Dedifferentiated amniotic fluid mesenchymal stem cell (primary cell): ENCODE data around the gene FNTB.

Experiments
- DNase-seq: peaks from one replicate; pipeline ENCODE4 v3.0.0-alpha.2; 2016; ENCODE audit errors: extremely low spot score

Gene FNTB

DNA sequence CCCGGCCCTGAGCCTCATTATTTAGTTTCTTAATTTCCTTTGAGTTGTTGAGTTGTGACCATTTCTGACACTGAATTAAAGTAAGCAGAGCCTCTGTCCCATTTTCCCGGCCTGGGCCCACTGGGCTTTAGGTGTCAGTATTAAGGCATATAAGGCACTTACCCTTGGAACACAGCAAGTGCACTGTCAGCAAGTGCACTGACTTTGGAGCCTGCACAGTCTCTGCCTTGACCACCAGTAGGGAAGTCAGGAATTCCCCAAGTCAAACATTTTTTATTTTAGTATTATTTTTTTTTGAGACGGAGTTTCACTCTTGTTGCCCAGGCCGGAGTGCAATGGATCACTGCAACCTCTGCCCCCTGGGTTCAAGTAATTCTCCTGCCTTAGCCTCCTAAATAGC, 59.0 kb downstream of the FNTB start:
- DNase-seq = no peak

DNA sequence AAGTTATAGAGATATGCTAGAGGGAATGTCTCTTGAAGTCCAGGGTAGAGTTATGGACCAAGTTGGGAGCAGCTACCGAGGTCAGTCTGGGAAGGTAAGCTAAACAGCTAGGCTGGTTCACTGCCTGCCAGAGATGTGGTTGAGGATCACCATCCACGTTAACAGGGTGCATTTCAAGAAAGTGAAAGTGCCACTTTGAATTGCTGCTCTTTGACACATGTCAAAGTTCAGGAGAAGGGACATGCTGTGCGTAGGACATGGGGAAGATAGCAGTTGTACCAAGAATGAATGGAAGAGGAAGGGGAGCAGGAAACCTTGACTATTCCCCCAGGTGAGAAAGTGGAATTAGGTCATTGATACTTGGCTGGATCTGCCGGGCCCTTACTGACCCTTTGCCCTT, 66.1 kb downstream of the FNTB start:
- DNase-seq = no peak

DNA sequence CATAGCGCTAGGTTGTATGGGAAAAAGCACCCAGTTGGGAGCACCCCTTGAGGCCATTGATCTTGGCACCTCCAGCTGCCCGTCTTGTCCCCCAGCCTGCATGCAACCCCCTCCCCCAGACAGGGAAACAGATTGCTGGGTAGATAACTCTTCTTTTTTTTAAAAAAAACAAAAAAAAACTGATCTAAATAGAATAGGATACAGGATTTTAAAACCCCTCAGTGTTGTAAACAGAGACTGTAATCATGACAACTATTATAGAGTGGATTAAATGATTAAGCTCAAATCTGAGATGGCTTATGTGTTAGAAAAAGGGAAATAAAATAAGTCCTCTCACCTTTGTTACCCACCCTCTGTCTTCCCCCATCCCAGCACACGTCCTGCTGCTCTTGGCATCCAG, 66.8 kb downstream of the FNTB start:
- DNase-seq = no peak

DNA sequence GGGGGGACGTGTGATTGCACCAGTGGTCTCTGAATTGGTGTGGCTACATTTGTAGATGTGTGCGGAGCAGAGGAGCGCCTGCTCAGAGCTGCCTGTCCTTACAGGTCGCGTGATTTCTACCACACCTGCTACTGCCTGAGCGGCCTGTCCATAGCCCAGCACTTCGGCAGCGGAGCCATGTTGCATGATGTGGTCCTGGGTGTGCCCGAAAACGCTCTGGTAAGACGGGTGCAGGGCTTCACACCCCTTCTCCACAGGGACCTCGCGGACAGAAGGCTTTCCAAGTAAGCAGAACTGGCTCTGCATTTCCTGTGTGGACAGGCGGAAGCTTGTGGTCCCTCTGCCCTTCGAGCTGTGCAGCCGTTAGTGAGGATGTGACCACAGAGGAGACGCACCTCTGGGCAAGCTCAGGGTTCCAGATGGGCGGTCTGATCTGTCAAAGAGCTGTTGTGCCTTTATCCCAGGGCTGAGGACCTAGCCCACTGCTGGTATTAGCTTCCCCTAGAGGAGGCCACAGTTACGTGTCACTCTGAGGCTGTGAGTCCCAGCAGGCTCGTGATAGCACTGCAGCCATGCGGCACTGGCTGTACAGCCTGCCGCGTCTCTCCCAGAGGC, 67.9 kb downstream of the FNTB start:
- DNase-seq = no peak

DNA sequence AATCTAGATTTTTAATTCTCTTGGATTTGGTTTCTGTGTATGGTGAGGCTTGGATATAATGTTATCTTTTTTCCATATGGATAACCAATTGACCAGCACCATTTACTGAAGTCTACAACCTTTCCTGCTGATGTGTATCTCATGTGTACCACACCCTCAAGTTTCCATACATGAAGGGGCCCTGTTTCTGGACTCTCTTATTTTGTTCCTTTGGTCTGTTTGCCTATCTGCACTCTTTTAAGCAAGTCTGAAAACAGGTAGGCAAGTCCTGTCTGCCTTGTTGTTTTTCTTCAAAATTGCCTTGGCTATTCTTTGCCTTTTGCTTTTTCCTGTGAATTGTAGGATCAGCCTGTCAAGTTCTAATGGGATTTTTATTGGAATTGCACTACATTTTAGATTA, 71.0 kb downstream of the FNTB start:
- DNase-seq = no peak

DNA sequence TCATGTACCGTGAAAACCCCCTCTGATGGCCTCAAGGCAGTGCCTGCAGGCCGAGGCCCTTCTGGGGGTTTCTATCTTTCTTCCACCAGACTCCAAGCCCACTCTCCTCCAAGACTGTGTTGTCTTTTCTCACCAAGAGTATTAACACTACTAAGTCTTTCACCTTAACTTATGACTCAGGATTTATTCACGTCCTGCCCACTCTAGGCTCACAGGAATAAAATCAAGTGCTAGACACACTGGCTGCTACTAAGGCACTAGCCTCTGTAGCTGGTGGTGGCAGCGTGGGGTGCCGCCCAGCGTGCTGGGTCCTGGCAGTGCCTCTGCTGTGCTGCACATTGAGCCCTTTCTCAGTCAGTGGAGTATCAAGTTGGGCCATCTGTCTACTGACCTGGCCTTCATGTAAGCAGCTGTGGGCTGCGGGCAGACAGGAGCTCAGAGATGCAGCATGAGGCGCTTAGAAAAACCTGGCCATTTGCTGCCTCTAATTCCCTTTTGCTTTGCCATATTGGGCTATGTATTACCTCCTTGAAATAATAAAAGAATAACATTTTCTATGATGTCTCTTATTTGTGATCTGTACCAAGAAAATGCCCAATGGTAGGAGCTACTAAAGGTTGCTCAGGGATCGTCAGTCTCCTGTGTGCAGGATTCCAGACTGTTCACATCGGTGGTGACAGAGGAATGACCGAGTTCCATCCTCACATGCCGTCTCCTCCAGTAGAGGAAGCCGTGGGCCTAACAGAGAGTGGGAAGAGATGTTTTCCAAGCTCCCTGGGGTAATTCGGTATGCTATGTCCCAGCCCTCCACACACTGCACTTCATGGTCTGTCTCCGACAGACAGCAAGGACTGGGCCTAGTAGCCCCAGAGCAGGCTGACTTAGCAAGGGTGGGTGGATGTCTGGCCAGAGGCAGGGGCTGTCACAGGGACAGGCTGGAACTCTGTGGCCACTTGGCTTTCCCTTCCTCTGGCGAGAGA, 75.7 kb downstream of the FNTB start:
- no peak for DNase-seq

DNA sequence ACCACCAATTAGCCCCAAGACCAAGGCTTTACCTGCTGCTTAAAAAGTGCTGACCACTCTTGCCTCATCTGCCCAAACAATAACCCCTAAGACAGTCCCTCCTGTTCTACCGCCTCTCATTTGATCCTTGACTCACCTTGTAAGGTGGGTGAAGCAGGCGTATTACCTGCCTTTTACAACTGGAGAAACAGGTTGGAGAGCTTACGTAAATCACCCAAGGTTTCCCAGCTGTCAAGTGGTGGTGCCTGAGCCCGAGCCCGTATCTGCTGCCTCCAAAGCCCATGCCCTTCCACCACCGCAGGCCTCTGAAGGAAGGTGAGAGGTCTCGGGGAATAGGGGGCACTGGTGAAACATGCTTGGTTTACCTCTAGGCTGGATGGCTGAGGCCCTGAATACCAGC, 79.0 kb downstream of the FNTB start:
- no peak for DNase-seq

DNA sequence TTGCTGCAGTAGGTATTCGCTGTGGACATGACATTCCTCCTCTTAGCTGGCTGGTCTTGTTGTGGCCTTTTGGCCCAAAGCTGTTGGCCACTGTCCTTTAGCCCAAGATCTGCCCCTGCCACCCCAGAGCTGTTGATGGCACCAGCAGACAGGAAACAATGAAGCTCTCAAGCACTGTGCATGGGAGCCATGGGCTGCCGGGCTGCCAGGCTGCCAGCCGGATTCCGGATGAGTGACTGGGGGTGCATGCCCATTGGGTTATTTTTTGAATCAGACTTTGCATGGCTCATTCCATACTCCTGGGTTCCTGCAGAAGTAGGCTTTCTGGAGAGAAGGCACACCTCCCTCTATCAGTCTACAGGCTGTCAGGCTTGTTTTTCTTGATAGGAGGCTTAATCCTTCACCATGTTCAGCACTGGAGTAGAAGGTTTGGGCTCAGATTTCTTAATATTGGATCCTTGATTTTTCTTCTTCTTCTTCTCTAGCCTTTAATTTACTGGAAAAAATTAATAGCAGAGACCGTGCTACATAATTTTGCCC, 83.2 kb downstream of the FNTB start:
- DNase-seq = no peak

DNA sequence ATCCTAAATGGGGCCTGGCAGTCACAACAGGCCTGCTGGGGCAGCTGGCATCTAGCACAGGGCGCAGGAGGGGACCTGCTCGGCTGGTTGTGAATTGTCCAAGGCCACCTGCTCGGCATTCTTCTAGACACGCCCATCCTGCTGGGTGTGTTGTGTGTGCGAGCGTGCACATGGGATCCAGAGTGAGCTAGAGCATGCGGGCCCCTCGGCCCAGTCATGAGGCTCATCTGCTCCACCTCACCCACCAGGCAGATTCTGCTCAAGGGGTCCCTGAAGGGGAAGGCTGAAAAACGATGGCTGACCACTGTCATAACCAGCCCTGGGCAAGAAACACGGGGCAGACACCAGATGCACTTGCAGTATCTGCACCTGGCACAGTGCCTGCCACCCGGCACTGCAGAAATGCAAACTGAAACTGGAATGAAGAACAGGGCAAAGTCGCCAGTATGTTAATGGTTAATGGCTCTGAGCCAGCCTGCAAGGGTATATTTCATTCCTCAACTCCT, 83.8 kb downstream of the FNTB start:
- DNase-seq = no peak

DNA sequence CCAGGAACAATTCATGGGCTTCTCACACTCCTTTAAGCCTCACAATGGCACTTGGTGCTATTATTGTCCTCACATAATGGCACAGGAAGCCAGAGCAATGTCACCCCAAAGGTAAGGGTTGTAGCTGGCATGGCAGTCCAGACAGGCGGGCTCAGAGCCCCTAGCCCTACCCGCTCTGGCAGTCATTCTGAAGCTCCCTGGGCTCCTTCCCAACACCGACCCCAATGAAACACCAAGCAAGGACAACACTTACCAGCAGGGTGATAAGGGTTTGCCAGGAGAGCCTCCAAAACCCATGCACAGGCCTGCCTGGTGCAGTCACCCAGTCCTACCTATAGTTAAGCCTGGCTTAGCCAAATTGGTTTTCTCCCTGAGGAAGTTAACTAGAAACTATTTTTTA, 84.8 kb downstream of the FNTB start:
- no peak for DNase-seq

DNA sequence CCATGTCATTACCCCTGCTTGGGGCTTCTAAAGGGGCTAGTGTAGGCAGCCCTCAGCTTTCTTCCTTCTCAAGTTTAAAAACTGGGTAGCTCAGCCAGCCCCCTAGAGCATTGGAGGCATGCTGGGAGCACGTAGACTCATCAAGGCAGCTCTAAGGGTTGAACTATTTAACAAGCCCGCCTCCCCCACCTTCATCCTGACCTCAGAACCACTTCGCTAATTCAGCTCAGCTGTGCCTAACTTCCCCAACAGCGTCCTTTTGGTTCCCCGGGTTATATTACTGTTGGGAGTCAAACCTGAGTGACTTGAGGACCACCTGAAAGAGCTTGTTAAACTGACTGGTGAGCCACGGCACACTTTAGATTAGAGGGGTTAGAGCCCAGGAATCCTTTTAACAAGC, 85.6 kb downstream of the FNTB start:
- DNase-seq = no peak

DNA sequence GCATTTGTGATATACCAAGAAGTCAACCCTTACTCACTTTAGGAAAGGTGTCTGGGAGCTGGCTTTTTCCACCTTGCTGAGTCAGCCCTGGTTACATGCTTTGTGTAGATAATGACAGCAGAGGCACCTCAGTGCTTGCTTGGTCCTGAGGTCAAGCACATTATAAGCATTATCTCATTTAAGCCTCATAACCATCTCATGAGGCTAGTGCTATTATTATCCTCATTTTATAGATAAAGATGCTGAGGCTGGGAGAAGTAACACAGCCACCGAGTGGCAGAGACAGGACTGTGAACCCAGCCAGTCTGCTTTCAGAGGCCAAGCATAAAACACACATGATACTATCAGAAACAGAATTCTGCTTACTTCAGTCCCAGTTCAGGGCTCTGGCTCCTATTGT, 86.2 kb downstream of the FNTB start:
- no peak for DNase-seq

DNA sequence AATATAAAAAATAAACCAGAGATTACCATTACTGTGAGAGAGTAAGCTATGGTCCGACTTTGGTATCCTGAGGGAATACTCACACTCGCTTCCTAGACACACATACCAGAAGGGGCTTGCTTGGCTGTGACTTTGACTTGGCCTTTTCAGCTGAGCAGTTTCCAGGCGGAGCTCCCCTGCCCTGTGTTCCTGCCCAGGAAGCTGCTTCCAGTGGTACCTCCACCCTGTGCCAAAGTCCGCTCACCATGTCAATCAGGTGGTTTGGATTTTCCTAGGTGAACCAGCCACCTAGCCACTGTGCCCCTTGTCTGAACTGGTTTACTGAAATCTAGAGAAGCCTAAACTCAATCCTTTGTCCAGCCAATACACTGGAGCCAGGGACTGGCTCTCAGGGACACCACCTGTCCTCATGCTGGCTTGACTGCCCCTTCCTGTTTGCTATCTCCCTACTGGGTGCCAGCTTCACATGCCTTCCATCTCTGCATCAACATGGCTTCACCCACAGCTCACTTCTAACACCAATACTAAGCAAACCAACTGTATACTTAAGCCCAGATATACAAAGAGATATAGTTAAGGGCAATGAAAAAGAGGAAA, 87.0 kb downstream of the FNTB start:
- no peak for DNase-seq

DNA sequence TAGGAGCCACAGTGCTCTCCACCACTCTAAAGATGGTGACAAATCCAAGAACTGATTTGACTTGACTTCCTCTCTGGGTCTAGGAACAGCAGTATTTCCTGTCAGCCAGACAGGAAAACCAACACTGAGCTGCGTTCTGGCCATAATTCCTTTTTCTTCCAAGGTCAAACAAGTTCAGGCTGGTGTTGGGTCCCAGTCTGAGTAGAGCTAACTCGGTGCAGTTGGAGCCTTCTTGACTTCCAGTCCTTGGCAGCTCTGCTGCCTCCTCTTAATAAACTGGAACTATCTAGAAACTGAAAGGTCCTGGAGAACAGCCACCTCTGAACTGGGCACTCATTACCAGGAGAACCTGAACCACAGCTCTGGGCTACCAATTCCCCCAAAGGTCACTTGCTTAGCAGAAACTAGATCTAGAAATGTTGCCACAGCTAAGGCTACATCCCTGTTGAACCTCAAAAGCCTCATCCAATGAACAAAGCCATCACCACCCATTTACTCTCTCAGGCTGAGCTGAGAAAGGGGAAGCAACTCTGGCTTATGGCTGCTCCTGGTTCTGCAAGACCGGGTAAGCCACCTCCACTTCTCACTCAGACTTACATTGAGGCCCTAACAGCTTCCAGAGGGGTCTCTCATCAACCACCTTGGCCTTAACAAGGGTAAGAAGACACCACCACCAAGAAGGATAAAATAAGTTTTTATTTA, 87.9 kb downstream of the FNTB start:
- DNase-seq = no peak

DNA sequence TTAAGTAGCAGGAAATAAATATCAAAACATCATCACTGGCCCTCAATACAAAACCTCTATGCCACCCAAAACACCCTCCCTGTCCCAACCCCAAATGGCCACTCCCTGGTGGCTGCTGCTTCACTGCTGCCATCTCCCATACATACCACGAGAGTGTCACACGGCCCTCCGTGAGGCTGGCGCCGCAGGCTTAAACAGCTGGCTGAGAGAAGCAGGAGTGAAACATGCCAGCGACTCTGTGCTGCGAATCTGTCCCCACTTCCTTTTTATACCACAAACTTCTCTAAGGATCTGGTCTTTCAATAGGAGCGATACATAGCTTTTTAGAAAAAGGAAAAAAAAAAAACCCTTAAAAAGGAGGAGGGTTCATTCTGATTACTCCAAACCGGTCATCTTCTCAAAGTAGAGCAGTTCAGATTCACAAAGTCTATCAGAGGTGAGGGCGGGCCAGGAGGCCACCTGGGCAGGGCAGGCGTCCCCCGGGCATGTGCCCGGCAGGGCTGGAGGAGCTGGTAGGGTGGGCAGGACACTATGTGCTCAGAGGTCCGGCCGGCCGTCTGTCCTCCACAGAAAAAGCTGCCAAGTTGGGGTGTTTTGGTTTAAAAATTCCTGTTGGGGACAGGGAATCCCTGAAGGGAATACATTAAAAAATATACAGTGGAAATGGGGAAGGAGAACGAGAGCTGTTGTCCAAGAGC, 89.1 kb downstream of the FNTB start:
- DNase-seq = no peak

DNA sequence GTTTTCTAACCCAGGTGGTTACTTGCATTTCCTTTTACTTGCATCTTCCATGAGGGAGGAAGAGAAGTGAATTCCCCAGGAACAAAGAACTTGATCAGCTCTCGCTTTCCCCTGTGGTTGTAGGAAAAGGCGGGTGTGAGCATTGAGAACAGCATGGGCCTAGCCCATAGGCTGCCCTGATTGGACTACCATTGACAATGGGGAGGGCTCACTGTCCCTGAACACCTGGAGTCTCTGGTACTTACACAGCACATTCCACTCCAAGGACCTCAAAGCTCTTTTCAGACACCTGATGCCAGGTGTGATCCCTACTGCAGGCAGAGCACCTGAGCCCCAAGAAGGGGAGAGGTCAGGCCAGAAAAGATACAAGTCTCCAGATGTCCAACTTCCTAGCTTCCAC, 90.6 kb downstream of the FNTB start:
- DNase-seq = no peak

DNA sequence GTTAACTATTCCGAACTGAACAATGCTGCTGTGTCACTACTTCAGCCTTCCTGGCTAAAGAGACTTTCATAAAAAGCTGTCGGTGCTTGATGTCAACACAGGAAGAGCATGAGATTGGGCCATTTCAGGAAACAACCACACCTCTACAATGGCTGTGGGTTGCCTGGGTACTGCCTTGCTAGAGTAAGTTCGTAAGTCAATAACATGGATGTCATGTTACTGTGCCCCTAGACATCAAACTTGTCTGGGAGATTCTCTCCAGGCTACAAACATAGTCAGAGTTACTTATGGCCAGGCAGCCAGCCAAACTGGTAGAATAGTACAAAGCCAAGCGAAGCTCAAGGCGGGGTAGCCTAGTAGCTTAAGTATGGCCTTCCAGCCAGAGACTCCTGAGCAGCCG, 92.5 kb downstream of the FNTB start:
- no peak for DNase-seq

DNA sequence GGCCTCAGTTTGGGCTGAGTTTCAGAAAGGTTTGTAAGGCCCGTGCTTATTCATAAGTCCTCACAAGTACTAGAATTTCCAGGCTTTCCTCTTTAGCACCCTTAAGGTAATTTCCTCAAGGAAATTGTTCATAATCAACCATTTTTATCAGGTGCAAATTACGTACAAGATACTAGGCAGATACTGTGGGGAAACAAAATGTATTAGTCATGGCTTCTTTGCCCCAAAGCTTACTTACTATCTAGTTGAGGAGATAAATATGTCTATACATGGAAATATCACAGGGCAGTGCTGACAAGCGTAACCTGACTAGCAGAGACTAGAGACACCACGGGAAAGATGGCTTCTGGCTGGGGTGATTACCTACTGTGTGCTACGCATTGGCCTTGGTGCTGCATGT, 93.1 kb downstream of the FNTB start:
- no peak for DNase-seq

DNA sequence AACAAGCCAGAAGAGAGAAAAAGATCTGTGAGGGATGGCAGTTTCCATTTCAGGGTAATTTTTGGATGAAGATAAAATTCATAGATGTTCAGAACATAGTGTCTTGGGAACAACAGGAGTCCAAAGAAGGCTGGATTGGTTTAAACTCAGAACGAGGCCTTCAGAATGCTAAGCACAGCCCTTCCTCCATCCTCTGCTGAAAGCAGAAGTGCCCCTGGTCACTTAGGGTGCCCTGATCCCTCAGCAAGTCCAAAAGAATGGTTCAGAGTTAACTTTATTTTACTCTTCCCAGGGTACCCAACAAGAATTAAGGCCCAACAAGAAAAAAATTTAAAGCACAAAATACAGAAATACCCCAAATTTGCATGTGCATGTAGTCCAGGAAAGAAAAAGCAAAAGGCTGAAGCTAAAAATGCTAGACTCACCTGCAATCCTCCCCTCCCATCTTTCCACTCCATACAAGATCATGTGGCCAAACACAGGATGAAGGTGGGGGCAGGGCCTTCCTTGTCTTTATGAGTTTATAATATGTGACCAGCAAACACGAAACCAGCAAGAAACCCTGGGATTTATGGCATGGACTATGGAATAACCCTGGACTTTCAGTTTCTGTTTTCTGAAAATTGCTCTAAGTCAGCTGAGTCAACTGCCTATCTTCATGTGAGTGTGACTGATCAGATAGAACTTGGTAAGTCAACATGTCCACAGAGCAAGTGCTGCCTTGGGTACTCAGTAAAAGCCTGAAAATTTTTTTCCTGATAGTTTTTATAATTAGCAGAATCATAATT, 94.5 kb downstream of the FNTB start:
- DNase-seq = no peak

DNA sequence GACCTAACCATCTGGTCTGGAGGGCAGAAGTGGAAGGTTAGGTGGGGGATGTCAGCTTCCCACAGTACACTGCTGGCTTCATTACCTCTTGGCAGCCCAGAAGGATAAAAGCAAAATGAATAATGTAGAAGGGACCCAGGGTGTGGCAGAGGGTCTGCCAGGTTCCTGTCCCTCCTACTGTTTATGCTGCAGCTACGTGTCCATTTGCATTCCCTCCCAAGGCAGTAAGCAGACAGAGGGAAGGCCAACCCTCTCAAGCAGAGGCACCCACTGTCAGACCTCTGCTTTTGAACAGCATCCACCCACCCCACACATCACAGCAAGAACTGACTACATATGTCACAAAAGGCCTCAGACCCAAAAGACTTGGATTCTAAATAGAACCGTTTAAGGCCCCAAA, 96.2 kb downstream of the FNTB start:
- no peak for DNase-seq
